SU-DHL-6 (cell line): ENCODE data around the gene SNTG2.

Experiments used
- H2AFZ ChIP-seq: fragments of 200-600 bp; sonication (generic); 2 replicates; pipeline ENCODE4 v1.6.1; 2014; ENCODE audit warnings: low read depth, mild to moderate bottlenecking, moderate library complexity, mixed read lengths, antibody characterized with exemption, low read length; ENCODE audit not compliant: severe bottlenecking
- H3F3A ChIP-seq: fragments of 200-600 bp; shearing (Covaris generic); 2 replicates; pipeline ENCODE4 v1.6.0; 2016; ENCODE audit warnings: antibody characterized with exemption, mild to moderate bottlenecking; ENCODE audit not compliant: insufficient read depth
- H3K27ac ChIP-seq: fragments of 200-600 bp; sonication (generic); 2 replicates; pipeline ENCODE4 v1.5.1; 2016; ENCODE audit warnings: low read depth, mild to moderate bottlenecking, low read length, moderate library complexity, mixed read lengths
- H3K27me3 ChIP-seq: fragments of 200-600 bp; sonication (generic), shearing (Covaris generic); 2 replicates; pipeline ENCODE4 v1.6.0; 2014; ENCODE audit warnings: mild to moderate bottlenecking, low read length
- H3K36me3 ChIP-seq: fragments of 200-600 bp; sonication (generic); 2 replicates; pipeline ENCODE4 v1.6.1; 2014; ENCODE audit warnings: mild to moderate bottlenecking, low read length, mixed read lengths
- H3K4me2 ChIP-seq: fragments of 300-600, 200-600 bp; shearing (Covaris generic), sonication (generic); 2 replicates; pipeline ENCODE4 v1.6.0; 2014; ENCODE audit warnings: low read length, low read depth, mild to moderate bottlenecking; ENCODE audit not compliant: poor library complexity, severe bottlenecking
- H3K4me3 ChIP-seq: fragments of 200-600 bp; sonication (generic); 2 replicates; pipeline ENCODE4 v1.5.1; 2014; ENCODE audit warnings: antibody characterized with exemption, low read length, mild to moderate bottlenecking, mixed read lengths; ENCODE audit not compliant: insufficient read depth, poor library complexity, severe bottlenecking
- H3K79me2 ChIP-seq: fragments of 200-600 bp; sonication (generic); 2 replicates; pipeline ENCODE4 v1.6.1; 2014; ENCODE audit warnings: mild to moderate bottlenecking, low read length, moderate library complexity; ENCODE audit not compliant: insufficient read depth
- H3K9ac ChIP-seq: fragments of 200-600 bp; sonication (generic); 2 replicates; pipeline ENCODE4 v1.7.0; 2014; ENCODE audit warnings: mild to moderate bottlenecking, low read length
- H3K9me2 ChIP-seq: fragments of 200-600 bp; sonication (generic); replicated peaks from 2 replicates; pipeline ENCODE4 v1.6.1; 2014; ENCODE audit warnings: low read length; ENCODE audit not compliant: insufficient read depth
- H3K9me3 ChIP-seq: fragments of 200-600 bp; sonication (generic); 2 replicates; pipeline ENCODE4 v1.6.1; 2014; ENCODE audit warnings: low read length, mixed read lengths; ENCODE audit not compliant: insufficient read depth
- H4K20me1 ChIP-seq: fragments of 200-600 bp; sonication (generic); 2 replicates; pipeline ENCODE4 v1.6.1; 2014; ENCODE audit warnings: low read depth, mild to moderate bottlenecking, antibody characterized with exemption, low read length, moderate library complexity, mixed read lengths
- EZH2phosphoT487 ChIP-seq: fragments of 200-600 bp; sonication (generic), shearing (Covaris generic); conservative IDR thresholded peaks from 2 replicates; pipeline ENCODE4 v1.6.1; 2018; ENCODE audit warnings: mild to moderate bottlenecking, antibody characterized with exemption, low read length, moderate library complexity, mixed read lengths
- TF ChIP-seq, protein P1 (sequence below): fragments of 200-600 bp; sonication (generic); IDR thresholded peaks from one replicate; pipeline ENCODE4 v1.5.1; 2017; ENCODE audit warnings: antibody characterized with exemption, mild to moderate bottlenecking, low read length, moderate library complexity; ENCODE audit not compliant: insufficient read depth, poor library complexity, severe bottlenecking

SNTG2 gene

DNA sequence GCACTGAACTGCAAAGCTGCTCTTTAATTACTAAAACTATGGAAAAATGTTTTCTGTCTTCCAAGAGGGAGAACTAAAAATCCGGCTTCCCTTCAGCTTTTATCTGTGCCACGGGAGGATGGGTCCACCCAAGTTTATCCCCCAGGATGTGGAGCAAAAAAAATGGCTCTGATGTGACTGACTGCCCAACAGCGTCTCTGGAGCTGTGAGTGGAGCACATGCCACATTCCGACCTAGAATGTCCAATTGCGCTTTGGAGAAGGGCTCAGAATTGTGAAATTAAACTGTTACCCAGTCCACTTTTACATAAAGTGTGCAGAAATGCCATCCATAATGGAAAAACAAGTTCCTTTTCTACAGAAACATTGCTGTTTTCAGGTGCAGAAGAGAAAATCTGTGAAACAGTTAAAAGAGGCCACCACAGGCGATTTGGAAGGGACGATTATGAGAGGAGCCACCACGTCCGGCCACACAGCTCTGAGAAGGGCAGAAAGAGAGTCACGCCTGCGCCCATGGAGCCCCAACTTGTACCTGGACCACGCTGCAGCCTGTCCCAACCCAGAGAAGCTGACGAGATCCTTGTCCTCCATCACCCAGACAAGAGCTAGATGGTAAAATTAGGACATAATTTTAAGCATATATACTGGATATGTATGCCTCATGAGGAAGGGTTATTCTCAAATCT is 362.7 kb downstream of the SNTG2 start:
- Histone ChIP-seq H3K9ac (no peak overlapping the region), H3K4me3 (no peak overlapping the region), H3K9me2 (no peaks in the 10 kb centered on the region), H3K27ac (no peak overlapping the region), H3K79me2 (no peaks in the 10 kb centered on the region), H2AFZ (no peak overlapping the region), H3K9me3 (no peaks in the 10 kb centered on the region), H4K20me1 (no peaks in the 10 kb centered on the region), H3K27me3 (no peaks in the 10 kb centered on the region), H3K36me3 (no peaks in the 10 kb centered on the region), H3K4me2 (no peak overlapping the region), H3F3A (no peaks in the 10 kb centered on the region)
- no peak for TF ChIP-seq EZH2phosphoT487
- TF ChIP-seq, protein P1, sequence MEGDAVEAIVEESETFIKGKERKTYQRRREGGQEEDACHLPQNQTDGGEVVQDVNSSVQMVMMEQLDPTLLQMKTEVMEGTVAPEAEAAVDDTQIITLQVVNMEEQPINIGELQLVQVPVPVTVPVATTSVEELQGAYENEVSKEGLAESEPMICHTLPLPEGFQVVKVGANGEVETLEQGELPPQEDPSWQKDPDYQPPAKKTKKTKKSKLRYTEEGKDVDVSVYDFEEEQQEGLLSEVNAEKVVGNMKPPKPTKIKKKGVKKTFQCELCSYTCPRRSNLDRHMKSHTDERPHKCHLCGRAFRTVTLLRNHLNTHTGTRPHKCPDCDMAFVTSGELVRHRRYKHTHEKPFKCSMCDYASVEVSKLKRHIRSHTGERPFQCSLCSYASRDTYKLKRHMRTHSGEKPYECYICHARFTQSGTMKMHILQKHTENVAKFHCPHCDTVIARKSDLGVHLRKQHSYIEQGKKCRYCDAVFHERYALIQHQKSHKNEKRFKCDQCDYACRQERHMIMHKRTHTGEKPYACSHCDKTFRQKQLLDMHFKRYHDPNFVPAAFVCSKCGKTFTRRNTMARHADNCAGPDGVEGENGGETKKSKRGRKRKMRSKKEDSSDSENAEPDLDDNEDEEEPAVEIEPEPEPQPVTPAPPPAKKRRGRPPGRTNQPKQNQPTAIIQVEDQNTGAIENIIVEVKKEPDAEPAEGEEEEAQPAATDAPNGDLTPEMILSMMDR: no peak

DNA sequence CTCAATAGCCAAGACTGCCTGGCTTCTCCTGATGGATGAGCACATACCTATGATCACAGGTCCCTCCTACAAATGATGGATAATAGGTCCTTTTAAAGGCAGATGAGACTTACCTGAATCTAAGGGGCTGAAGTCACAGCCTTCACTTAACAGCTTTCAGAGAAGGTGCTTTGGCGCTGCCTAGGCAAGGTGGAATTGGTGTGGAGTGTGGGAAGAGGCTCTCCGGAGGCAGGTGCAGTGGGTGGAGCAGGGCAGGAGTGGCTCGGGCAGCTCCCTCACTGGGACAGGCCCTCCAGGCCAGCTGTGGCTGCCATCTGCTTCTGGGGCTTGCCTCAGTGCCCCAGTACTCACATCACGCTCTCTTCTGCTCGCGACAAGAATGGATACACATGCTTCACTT is 363.6 kb downstream of the SNTG2 start:
- Histone ChIP-seq H3K4me3 (no peak overlapping the region), H3K9me2 (no peaks in the 10 kb centered on the region), H3K9me3 (no peaks in the 10 kb centered on the region), H3K4me2 (no peak overlapping the region), H3K9ac (no peak overlapping the region), H3K27ac (no peak overlapping the region), H4K20me1 (no peaks in the 10 kb centered on the region), H3K36me3 (no peaks in the 10 kb centered on the region), H3F3A (no peaks in the 10 kb centered on the region), H2AFZ (no peak overlapping the region), H3K27me3 (no peaks in the 10 kb centered on the region), H3K79me2 (no peaks in the 10 kb centered on the region)
- TF ChIP-seq, protein P1: no peak
- TF ChIP-seq EZH2phosphoT487: no peak

DNA sequence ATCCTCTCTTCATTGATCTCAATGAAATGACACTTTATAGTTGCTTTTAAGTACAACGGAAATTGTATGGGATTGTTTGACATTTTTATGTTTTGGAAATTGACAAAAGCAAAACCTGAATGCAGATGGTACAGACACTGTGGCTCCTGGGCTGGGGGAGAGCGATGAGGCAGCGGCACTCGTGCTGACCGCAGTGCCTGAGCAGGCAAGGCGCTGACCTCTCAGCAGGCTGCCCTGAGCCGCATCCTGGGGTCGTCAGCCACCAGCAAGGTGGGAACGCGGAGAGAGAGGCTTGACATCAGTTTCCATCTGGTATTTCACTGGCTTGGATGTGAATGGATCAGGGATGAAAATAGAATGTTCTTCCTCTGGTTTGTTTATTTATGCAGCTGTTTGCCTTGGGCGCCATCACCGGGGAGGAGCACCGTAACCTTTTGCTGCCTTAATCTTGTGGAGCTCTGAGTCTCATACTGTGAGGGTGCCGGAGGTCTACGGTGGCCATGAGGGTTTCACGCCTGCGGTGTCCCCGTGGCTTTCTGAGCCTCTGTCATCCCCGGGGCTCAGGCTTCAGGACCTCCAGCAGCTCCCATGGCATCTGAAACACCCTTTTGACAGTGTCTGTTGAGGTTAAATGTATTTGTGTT is 367.8 kb downstream of the SNTG2 start:
- Histone ChIP-seq H3K27me3 (no peaks in the 10 kb centered on the region), H4K20me1 (no peaks in the 10 kb centered on the region), H3F3A (no peaks in the 10 kb centered on the region), H3K9me2 (no peaks in the 10 kb centered on the region), H3K4me3 (no peak overlapping the region), H3K9me3 (no peaks in the 10 kb centered on the region), H3K36me3 (no peaks in the 10 kb centered on the region), H3K9ac (no peak overlapping the region), H3K4me2 (no peak overlapping the region), H3K27ac (no peak overlapping the region), H3K79me2 (no peaks in the 10 kb centered on the region), H2AFZ (no peak overlapping the region)
- TF ChIP-seq, protein P1: no peak
- no peak for TF ChIP-seq EZH2phosphoT487
